Osteocyte (in vitro differentiated cells): Measurements from ENCODE around the gene HPSE2. TPM values are rescaled to one million over a fixed set of nuclear protein-coding genes. Genes with fewer than 3 reads are reported as not detected.
"Not testable (repeated sequence)": the region's sequence is repeated elsewhere in the genome, so short reads cannot be mapped to it uniquely, and the experiment has no call there.

Experiments
- DNase-seq: peaks from one replicate; pipeline ENCODE4 v3.0.0; 2021; ENCODE audit warnings: mixed read lengths; ENCODE audit not compliant: unreplicated experiment; ENCODE audit errors: extremely low spot score
- H3K27ac Mint-ChIP-seq: one replicate; pipeline ENCODE4 v1.8.0; 2021; ENCODE audit warnings: mild to moderate bottlenecking, mixed read lengths; ENCODE audit not compliant: unreplicated experiment
- H3K27me3 Mint-ChIP-seq: one replicate; pipeline ENCODE4 v1.8.0; 2021; ENCODE audit warnings: mixed read lengths; ENCODE audit not compliant: unreplicated experiment
- H3K36me3 Mint-ChIP-seq: one replicate; pipeline ENCODE4 v1.8.0; 2021; ENCODE audit warnings: mixed read lengths; ENCODE audit not compliant: unreplicated experiment
- H3K4me1 Mint-ChIP-seq: one replicate; pipeline ENCODE4 v1.8.0; 2021; ENCODE audit warnings: mixed read lengths; ENCODE audit not compliant: unreplicated experiment
- H3K4me3 Mint-ChIP-seq: one replicate; pipeline ENCODE4 v1.8.0; 2021; ENCODE audit warnings: mild to moderate bottlenecking, moderate library complexity, mixed read lengths; ENCODE audit not compliant: unreplicated experiment
- H3K9me3 Mint-ChIP-seq: one replicate; pipeline ENCODE4 v1.8.0; 2021; ENCODE audit warnings: mixed read lengths; ENCODE audit not compliant: unreplicated experiment
- total RNA-seq: library from RNA; stranded (reverse); gene quantifications from 2 replicates; pipeline ENCODE4 v1.2.1, GENCODE V29; 2021
- TF ChIP-seq, protein P1 (sequence below): fragments of 200-600 bp; sonication (generic); IDR thresholded peaks from 2 replicates; pipeline ENCODE4 v1.5.0; 2021; ENCODE audit warnings: antibody characterized with exemption, mild to moderate bottlenecking, moderate library complexity

HPSE2 gene
- total RNA-seq, 1 donor from 2014 or later, result not detected

DNA sequence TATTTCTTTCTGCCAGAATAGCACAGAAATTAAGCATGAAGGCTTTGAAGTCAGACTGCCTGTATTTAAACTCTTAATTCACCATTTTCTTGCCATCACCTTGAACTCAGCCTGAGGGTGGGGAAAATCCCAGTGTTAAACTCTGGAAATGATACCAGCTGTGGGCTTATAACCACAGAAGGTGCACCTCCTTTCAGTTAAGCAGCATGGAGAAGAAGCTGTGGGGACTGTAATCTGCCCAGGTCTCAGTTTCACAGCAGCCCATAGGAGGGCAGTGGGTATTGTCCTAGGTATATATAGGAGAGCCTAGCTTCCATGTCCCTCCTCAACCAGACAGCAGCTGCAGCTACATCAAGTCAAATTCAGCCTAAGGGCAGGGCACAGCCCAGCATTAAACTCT is 241.6 kb downstream of the HPSE2 start:
- H3K4me1 Mint-ChIP-seq, result no peaks in the 10 kb centered on the region

DNA sequence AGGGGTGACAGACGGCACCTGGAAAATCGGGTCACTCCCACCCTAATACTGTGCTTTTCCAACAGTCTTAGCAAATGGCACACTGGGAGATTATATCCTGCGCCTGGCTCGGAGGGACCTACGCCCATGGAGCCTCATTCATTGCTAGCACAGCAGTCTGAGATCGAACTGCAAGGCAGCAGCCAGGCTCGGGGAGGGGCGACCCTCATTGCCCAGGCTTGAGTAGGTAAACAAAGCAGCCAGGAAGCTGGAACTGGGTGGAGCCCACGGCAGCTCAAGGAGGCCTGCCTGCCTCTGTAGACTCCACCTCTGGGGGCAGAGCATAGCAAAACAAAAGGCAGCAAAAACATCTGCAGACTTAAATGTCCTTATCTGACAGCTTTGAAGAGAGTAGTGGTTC is 251.9 kb downstream of the HPSE2 start:
- not testable (repeated sequence) for H3K4me1 Mint-ChIP-seq, H3K27me3 Mint-ChIP-seq, H3K9me3 Mint-ChIP-seq, DNase-seq, H3K4me3 Mint-ChIP-seq, H3K36me3 Mint-ChIP-seq, H3K27ac Mint-ChIP-seq

More for the DNA sequence above, 241.6 kb downstream of the HPSE2 start:
- peaks cover 6% of the 10 kb centered on the region for H3K9me3 Mint-ChIP-seq
- H3K27ac Mint-ChIP-seq, result no peak overlapping the region
- TF ChIP-seq, protein P1, sequence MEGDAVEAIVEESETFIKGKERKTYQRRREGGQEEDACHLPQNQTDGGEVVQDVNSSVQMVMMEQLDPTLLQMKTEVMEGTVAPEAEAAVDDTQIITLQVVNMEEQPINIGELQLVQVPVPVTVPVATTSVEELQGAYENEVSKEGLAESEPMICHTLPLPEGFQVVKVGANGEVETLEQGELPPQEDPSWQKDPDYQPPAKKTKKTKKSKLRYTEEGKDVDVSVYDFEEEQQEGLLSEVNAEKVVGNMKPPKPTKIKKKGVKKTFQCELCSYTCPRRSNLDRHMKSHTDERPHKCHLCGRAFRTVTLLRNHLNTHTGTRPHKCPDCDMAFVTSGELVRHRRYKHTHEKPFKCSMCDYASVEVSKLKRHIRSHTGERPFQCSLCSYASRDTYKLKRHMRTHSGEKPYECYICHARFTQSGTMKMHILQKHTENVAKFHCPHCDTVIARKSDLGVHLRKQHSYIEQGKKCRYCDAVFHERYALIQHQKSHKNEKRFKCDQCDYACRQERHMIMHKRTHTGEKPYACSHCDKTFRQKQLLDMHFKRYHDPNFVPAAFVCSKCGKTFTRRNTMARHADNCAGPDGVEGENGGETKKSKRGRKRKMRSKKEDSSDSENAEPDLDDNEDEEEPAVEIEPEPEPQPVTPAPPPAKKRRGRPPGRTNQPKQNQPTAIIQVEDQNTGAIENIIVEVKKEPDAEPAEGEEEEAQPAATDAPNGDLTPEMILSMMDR, result no peak
- H3K36me3 Mint-ChIP-seq, result no peaks in the 10 kb centered on the region
- DNase-seq, result no peak
- no peaks in the 10 kb centered on the region for H3K27me3 Mint-ChIP-seq
- H3K4me3 Mint-ChIP-seq, result no peak overlapping the region

GRCh38 chr10:98980353-98980752 is 255.3 kb downstream of the HPSE2 start:
- Mint-ChIP-seq H3K27ac (no peak overlapping the region), H3K4me3 (no peak overlapping the region), H3K9me3 (no peaks in the 10 kb centered on the region), H3K4me1 (no peaks in the 10 kb centered on the region), H3K27me3 (peaks cover 2% of the 10 kb centered on the region), H3K36me3 (no peaks in the 10 kb centered on the region)
- DNase-seq, result no peak
- TF ChIP-seq, protein P1, result no peak

- TF ChIP-seq, protein P1, result no peak
- Mint-ChIP-seq H3K9me3 (no peaks in the 10 kb centered on the region), H3K27me3 (no peaks in the 10 kb centered on the region), H3K27ac (no peak overlapping the region), H3K4me1 (no peaks in the 10 kb centered on the region), H3K4me3 (no peak overlapping the region), H3K36me3 (no peaks in the 10 kb centered on the region)
- no peak for DNase-seq
Observed at GRCh38 chr10:98971464-98971863, 264.2 kb downstream of the HPSE2 start.

- TF ChIP-seq, protein P1, result no peak
- Mint-ChIP-seq H3K9me3 (peaks cover 8% of the 10 kb centered on the region), H3K4me3 (no peak overlapping the region), H3K4me1 (no peaks in the 10 kb centered on the region), H3K27me3 (no peaks in the 10 kb centered on the region), H3K36me3 (no peaks in the 10 kb centered on the region), H3K27ac (no peak overlapping the region)
- DNase-seq, result no peak
Observed at GRCh38 chr10:98967601-98968000, 268.1 kb downstream of the HPSE2 start.

DNA sequence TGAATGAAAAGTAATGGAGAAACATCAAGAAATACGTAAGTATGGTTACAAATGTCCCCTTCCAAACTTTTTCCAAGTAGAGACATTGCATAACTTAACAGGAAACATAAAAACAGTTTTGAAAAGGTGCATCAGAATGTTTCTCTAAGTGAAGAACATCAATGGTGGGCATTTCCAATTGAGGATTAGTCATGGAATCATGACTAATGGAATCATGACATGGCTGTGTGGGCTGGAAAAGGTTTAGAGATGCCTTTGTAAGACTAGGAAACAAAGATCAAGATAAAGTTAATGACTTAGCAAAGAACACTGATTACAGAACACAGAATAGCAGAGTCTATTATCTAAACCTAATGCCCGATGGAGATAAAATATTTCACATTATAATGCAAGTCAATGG is 272.0 kb downstream of the HPSE2 start:
- no peak overlapping the region for H3K27ac Mint-ChIP-seq
- no peak for DNase-seq
- TF ChIP-seq, protein P1, result no peak
- no peaks in the 10 kb centered on the region for H3K36me3 Mint-ChIP-seq
- H3K27me3 Mint-ChIP-seq, result no peaks in the 10 kb centered on the region
- no peak overlapping the region for H3K4me3 Mint-ChIP-seq
- H3K9me3 Mint-ChIP-seq, result peaks cover 8% of the 10 kb centered on the region
- H3K4me1 Mint-ChIP-seq, result no peaks in the 10 kb centered on the region
